ENCODE results near the gene FADS3. TPM values are rescaled to one million over a fixed set of nuclear protein-coding genes. Genes with fewer than 3 reads are reported as not detected.

FADS3 gene
- total and polyA plus RNA-seq, 2 of the 4 experiments (the other 2 are of a cell fraction), result 54.5 to 110 TPM

GRCh38 chr11:61844909-61845565 is 46.3 kb downstream of the FADS3 start:
- Histone ChIP-seq H2BK120ac (ENCODE audit: low read depth, low read length) (no peak overlapping the region), H2AK5ac (ENCODE audit: low read depth, low read length) (no peak overlapping the region), H3K27ac (ENCODE audit: insufficient read depth, low read length) (no peak overlapping the region), H2BK5ac (ENCODE audit: low read depth, low read length, poor library complexity, severe bottlenecking) (no peak overlapping the region), H3K18ac (ENCODE audit: low read depth, low read length) (no peak overlapping the region), H3K4me2 (ENCODE audit: low read depth, low read length) (no peak overlapping the region), H3K9me3 (ENCODE audit: control insufficient read depth, insufficient read depth, low read length) (no peaks in the 10 kb centered on the region), H2BK20ac (ENCODE audit: low read depth, low read length) (no peak overlapping the region), H3K56ac (ENCODE audit: extremely low read depth, insufficient read depth, low read length) (no peak overlapping the region), H3K9me1 (ENCODE audit: insufficient read depth, low read length) (peaks cover 9% of the 10 kb centered on the region; the same call in 1 of the 2 replicates), H3K14ac (replicated peaks; ENCODE audit: low read depth, low read length) (no peak overlapping the region), H3K9ac (ENCODE audit: low read depth, low read length) (no peak overlapping the region), H3K36me3 (ENCODE audit: control insufficient read depth, insufficient read depth, low read length) (peaks cover 56% of the 10 kb centered on the region), H2BK15ac (ENCODE audit: low read depth, low read length) (no peak overlapping the region), H3K4me3 (ENCODE audit: insufficient read depth, low read depth, low read length) (no peak overlapping the region), H3K27me3 (ENCODE audit: control insufficient read depth, insufficient read depth, low read length) (no peaks in the 10 kb centered on the region), H3K79me1 (ENCODE audit: low read depth in 1 of 2, low read length in 2 of 2) (no peaks in the 10 kb centered on the region), H2AFZ (replicated peaks; ENCODE audit: low read length, poor library complexity) (no peak overlapping the region), H3K4ac (ENCODE audit: low read depth, low read length) (no peak overlapping the region), H4K5ac (ENCODE audit: low read depth, low read length) (no peak overlapping the region), H4K91ac (ENCODE audit: insufficient read depth, low read depth, low read length) (no peak overlapping the region), H2AK9ac (replicated peaks; ENCODE audit: low read depth, low read length, poor library complexity) (no peak overlapping the region), H4K20me1 (ENCODE audit: insufficient read depth, low read length) (0 out of 2 replicates have a peak, but pooled peaks cover 5% of the 10 kb centered on the region), H3K4me1 (ENCODE audit: control insufficient read depth, insufficient read depth, low read length) (no peaks in the 10 kb centered on the region), H3K23ac (ENCODE audit: low read depth, low read length) (no peak overlapping the region), H4K8ac (ENCODE audit: low read depth in 2 of 2, low read length in 2 of 2) (no peak overlapping the region)
- ATAC-seq (ENCODE audit: low read depth), result no peak
- in situ Hi-C loops (cut with MboI; ENCODE audit: low sequenced_read_pairs), result no loop called here
- no peak for DNase-seq
- no TSS peak for BruUV-seq (replicated peaks)
- ChIA-PET CTCF (no interaction called here), POLR2A (ENCODE audit: unreplicated experiment) (interaction anchor here (0.6 kb wide), 1 partner anchor 1772 kb away, joined by 3 read pairs; no protein-coding TSS in a partner anchor)
- dilution Hi-C loops (cut with HindIII; ENCODE audit: low sequenced_read_pairs, unreplicated experiment), result no loop called here
- WGBS, 2 experiments (ENCODE audit: extremely low coverage in 2 of 2, insufficient read length in 1 of 2), result 100% methylated on average over 4 of the region's 16 CpGs; no CpG with 5 or more reads in 1 of the 2 experiments
- intact Hi-C loops (cut with micrococcal nuclease), result no loop called here
- no peak for TF ChIP-seq BHLHE40 (IDR thresholded peaks at IDR 0.05; ENCODE audit: low read depth, low read length)
- TF ChIP-seq CEBPB (IDR thresholded peaks at IDR 0.05; ENCODE audit: low read depth, low read length), result no peak
- TF ChIP-seq RFX5 (IDR thresholded peaks at IDR 0.05; ENCODE audit: low read depth, low read length), result no peak
- TF ChIP-seq MAZ (IDR thresholded peaks at IDR 0.05; ENCODE audit: borderline replicate concordance, low read depth, low read length), result no peak
- no peak for TF ChIP-seq ELK1 (IDR thresholded peaks at IDR 0.05; ENCODE audit: borderline replicate concordance, low read depth, low read length)
- TF ChIP-seq SMC3 (IDR thresholded peaks at IDR 0.05; ENCODE audit: low read depth, low read length), result no peak
- TF ChIP-seq USF2 (IDR thresholded peaks at IDR 0.05; ENCODE audit: low read depth, low read length), result no peak
- TF ChIP-seq FOS (IDR thresholded peaks at IDR 0.05; ENCODE audit: low read depth, low read length), result no peak
- no peak for TF ChIP-seq MXI1 (IDR thresholded peaks at IDR 0.05; ENCODE audit: borderline replicate concordance, low read depth, low read length)
